NCI-H82 treated with DMSO at 0.1 percent for 48 hours (cell line): Measurements from ENCODE around the gene GBE1.
A peak's percentile ranks its signal among the peaks of the same experiment; 100 is the strongest.

Experiments used
- DNase-seq: peaks from one replicate; lab custom pipeline; 2025; ENCODE audit not compliant: unreplicated experiment; lab: John Stamatoyannopoulos, UW

GBE1 gene

GRCh38 chr3:81702126-81702525 is 59.3 kb downstream of the GBE1 start:
- DNase-seq = no peak

DNA sequence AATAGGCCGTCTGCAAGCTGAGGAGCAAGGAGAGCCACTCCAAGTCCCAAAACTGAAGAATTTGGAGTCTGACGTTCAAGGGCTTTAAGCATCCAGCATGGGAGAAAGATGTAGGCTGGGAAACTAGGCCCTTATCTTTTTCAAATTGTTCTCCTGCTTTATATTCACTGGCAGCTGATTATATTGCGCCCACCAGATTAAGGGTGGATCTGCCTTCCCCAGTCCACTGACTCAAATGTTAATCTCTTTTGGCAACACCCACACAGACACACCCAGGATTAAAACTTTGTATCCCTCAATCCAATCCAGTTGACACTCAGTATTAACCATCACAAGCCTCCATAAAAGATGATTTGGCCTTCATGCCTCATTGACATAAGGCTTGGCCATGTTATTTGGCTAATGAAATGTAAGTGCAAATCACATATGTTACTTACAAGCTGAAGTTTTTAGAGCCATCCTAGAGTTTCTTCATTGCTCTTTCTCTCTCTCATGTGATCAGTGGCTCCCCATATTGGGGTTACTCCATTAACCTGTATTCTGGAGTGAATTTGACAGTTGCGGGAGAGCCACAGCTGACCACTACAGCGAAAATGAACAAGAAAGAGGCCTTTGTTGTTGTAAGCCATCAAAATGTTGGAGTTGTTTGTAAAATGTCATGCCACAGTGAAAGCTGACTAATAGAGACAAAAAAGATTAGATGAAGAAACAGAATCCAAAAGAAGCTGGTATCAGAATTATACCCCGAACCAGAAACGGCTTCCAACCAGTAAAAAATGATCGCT is 61.7 kb downstream of the GBE1 start:
- no peak for DNase-seq

DNA sequence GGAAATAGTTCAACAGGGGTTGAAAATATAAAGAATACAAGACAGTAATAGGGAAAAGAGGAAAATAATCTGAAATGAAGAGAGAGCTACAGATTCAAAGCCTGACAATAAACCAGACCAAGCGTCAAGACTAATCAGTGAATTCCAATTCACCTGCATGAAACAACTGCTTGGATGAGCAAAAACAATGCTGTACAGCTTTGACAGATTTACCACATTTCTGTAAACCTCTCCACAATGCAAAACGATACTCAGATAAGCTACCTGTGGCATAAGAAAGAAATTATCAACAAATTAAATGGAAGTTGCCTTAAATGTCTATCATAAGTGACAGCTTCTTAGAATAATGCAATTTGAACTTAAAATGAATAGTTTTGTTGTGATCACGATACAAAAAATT is 65.4 kb downstream of the GBE1 start:
- DNase-seq = no peak

GRCh38 chr3:81695302-81695701 is 66.1 kb downstream of the GBE1 start:
- no peak for DNase-seq

GRCh38 chr3:81694662-81695061 is 66.8 kb downstream of the GBE1 start:
- DNase-seq = no peak

GRCh38 chr3:81692766-81693165 is 68.7 kb downstream of the GBE1 start:
- DNase-seq = no peak

- DNase-seq = no peak
These were observed 71.8 kb downstream of the GBE1 start for GRCh38 chr3:81689617-81690016.

- no peak for DNase-seq
These were observed 76.6 kb downstream of the GBE1 start for GRCh38 chr3:81684751-81685395.

- no peak for DNase-seq
These were observed 84.6 kb downstream of the GBE1 start for GRCh38 chr3:81676706-81677456.

- no peak for DNase-seq
These were observed 86.8 kb downstream of the GBE1 start for GRCh38 chr3:81674690-81675089.

- no peak for DNase-seq
These were observed 93.2 kb downstream of the GBE1 start for GRCh38 chr3:81668283-81668682.

DNA sequence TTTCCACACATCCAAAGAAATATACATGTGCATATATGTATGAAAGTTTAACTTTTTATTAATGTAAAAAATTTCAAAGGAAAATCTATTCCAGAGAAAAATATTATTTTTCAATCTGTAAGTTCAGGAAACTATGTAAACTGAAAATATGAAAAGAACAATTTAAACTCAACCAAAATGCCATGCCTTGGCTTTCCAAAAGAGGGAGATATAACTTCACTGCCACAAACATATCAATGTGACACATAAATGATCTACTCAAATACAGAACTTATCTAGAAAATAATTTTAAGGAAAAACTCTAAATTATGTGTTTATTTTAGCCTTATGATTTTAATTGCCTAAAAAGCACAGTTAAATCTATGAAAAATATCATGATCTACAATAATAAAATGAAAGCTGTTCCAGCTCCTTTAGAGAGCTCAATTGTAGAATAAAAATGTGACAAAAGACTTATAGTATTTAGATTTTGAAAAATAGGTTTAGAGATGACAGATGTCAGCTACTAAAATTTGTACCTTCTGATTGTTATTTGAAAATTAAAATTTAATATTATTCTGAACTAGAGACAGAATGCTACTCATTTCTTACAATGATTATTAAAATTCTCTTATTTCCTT is 94.8 kb downstream of the GBE1 start:
- no peak for DNase-seq

GRCh38 chr3:81663114-81663513 is 98.3 kb downstream of the GBE1 start:
- no peak for DNase-seq

- DNase-seq = no peak
These were observed 101.4 kb downstream of the GBE1 start for GRCh38 chr3:81660036-81660435.

DNA sequence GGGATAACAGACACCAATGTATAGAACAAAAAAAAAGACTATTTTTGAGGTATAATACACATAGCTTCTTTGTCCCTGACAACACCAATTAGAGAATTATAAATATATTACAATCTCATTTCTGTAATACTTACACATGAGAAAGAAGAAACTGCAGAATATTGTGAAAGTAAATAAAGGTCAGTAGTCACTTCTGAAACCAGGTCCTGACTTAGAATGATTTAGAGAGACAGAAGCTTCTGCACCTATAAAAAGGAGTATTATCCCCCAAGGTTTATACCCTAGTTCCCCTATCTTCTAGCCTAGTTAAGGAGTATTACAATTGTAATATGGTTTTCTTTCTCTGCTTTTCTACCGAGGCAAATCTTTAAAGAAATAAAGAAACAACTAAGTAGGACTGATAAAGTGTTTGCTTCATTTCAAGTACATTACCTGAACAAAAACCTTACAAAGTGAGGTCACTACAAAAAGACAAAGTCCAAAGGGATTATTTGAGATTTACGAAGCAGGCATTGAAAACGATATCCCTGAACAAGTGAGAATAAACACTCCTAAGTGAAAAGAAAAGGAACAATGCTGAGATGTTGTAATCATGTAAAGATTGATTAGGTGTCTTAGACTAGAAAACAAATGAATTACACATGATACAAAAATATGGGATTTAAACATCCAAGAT is 103.0 kb downstream of the GBE1 start:
- DNase-seq = no peak

- DNase-seq = no peak
These were observed 110.3 kb downstream of the GBE1 start for GRCh38 chr3:81651139-81651538.

- DNase-seq = no peak
These were observed 111.3 kb downstream of the GBE1 start for GRCh38 chr3:81650187-81650586.

GRCh38 chr3:81645248-81645647 is 116.2 kb downstream of the GBE1 start:
- no peak for DNase-seq

GRCh38 chr3:81643721-81644120 is 117.7 kb downstream of the GBE1 start:
- peak; percentile 29 for DNase-seq

GRCh38 chr3:81638480-81638879 is 123.0 kb downstream of the GBE1 start:
- no peak for DNase-seq

DNA sequence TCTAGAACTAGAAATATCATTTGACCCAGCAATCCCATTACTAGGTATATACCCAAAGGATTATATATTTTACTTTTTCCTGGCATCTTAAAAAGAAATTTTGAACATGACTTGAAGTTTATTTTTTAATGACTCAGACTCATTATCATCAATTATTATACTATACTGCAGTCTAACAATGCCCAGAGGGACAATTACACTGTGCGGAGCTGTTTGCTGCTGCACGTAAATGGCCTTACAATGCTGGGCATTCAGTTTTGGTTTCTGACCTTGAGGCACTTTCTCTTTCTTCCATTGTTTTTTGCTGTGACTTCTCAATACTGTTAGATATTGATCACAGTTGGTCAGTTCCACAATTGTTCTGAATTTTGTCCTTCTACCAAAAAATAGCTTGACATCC is 128.8 kb downstream of the GBE1 start:
- no peak for DNase-seq
